A673 (cell line): ENCODE results near the gene HNRNPA3. TPM values are rescaled to one million over a fixed set of nuclear protein-coding genes. Genes with fewer than 3 reads are reported as not detected.

Experiments
- BruUV-seq: library from RNA; stranded (reverse); fragments of 400-500 nt; replicated peaks from 2 replicates; lab custom pipeline; 2021; lab: Mats Ljungman, UMichigan
- CTCF ChIA-PET: fragments of 300-600 bp; sonication (Branson Sonifier 250); formaldehyde crosslinking; loops from one replicate; lab custom pipeline; 2022; ENCODE audit warnings: antibody characterized with exemption; lab: Charles Lee
- POLR2A ChIA-PET: fragments of 300-600 bp; sonication (Branson Sonifier 250); formaldehyde crosslinking; loops from one replicate; lab custom pipeline; 2022; ENCODE audit warnings: antibody characterized with exemption; ENCODE audit not compliant: low non-redundant PET; lab: Charles Lee
- DNase-seq: peaks from one replicate; pipeline ENCODE4 v3.0.0-alpha.2; 2015; ENCODE audit warnings: low spot score
- H3K27ac ChIP-seq: fragments of 200-600 bp; sonication (generic); 2 replicates; pipeline ENCODE4 v1.5.1; 2016; ENCODE audit warnings: mixed run types, low read depth, mild to moderate bottlenecking, mixed read lengths, antibody characterized with exemption, low read length; ENCODE audit not compliant: poor library complexity, severe bottlenecking
- H3K27me3 ChIP-seq: fragments of 200-600 bp; sonication (generic); replicated peaks from 2 replicates; pipeline ENCODE4 v1.6.1; 2017; ENCODE audit warnings: mixed run types, low read depth, mild to moderate bottlenecking, mixed read lengths, antibody characterized with exemption, low read length; ENCODE audit not compliant: insufficient read depth, poor library complexity
- H3K36me3 ChIP-seq: fragments of 200-600 bp; sonication (generic); 2 replicates; pipeline ENCODE4 v1.6.1; 2016; ENCODE audit warnings: mixed run types, mild to moderate bottlenecking, mixed read lengths, antibody characterized with exemption, low read length; ENCODE audit not compliant: insufficient read depth, poor library complexity, severe bottlenecking
- H3K4me1 ChIP-seq: fragments of 200-600 bp; sonication (generic); 2 replicates; pipeline ENCODE4 v1.6.1; 2017; ENCODE audit warnings: mixed run types, mild to moderate bottlenecking, mixed read lengths, antibody characterized with exemption, low read length; ENCODE audit not compliant: insufficient read depth, poor library complexity, severe bottlenecking
- H3K4me3 ChIP-seq: fragments of 200-600 bp; sonication (generic); 2 replicates; pipeline ENCODE4 v1.5.1; 2016; ENCODE audit warnings: low read depth, mixed run types, mild to moderate bottlenecking, mixed read lengths, low read length; ENCODE audit not compliant: poor library complexity, severe bottlenecking
- H3K9me3 ChIP-seq: fragments of 200-600 bp; sonication (generic); 2 replicates; pipeline ENCODE4 v1.6.1; 2016; ENCODE audit warnings: mixed run types, low read depth, mild to moderate bottlenecking, mixed read lengths, antibody characterized with exemption, low read length; ENCODE audit not compliant: poor library complexity, severe bottlenecking
- EZH2 ChIP-seq: fragments of 200-600 bp; sonication (generic); IDR thresholded peaks from 2 replicates; pipeline ENCODE4 v1.6.1; 2017; ENCODE audit warnings: borderline replicate concordance, low read depth, mild to moderate bottlenecking, mixed read lengths, antibody characterized with exemption, low read length; ENCODE audit not compliant: poor library complexity, severe bottlenecking
- intact Hi-C: fragments of 100-400 bp; cut with micrococcal nuclease; formaldehyde crosslinking; loops from one replicate; pipeline ENCODE4 v1.10.0; 2022; ENCODE audit not compliant: unreplicated experiment
- total RNA-seq: library from RNA; stranded (reverse); gene quantifications from 2 replicates; pipeline ENCODE4 v1.2.3, GENCODE V29; 2021
- TF ChIP-seq, protein P1 (sequence below): fragments of 300-800, 200-600 bp; sonication (generic); conservative IDR thresholded peaks from 2 replicates; pipeline ENCODE4 v1.5.1; 2017; ENCODE audit warnings: low read depth, mild to moderate bottlenecking, antibody characterized with exemption, low read length, moderate library complexity, mixed read lengths

HNRNPA3 gene
- total RNA-seq, 1 experiment from 2014 or later: 462 TPM

DNA sequence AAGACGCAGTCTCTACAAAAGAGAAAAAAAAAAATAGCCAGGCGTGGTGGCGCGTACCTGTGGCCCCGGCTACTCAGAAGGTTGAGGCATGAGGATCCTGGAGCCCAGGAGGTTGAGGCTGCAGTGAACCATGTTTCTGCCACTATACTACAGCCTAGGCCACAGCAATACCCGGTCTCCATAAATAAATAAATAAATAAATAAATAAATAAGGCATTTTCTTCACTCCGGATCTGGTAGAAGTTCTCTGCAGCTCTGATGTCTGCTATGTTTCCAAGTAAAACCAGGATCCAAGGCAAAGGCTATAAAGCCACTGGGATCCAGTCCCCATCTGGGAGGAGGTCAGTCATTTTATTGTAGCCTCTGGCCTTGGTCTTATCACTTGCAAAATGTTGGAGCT lies 36.4 kb downstream of the HNRNPA3 start:
- Histone ChIP-seq H3K27me3 (no peaks in the 10 kb centered on the region), H3K4me3 (no peak overlapping the region), H3K9me3 (no peaks in the 10 kb centered on the region), H3K27ac (no peak overlapping the region), H3K36me3 (no peaks in the 10 kb centered on the region), H3K4me1 (peaks cover 41% of the 10 kb centered on the region)
- CTCF ChIA-PET: interaction anchor here (0.5 kb wide), 1 partner anchor 10 kb away, joined by 3 read pairs; no protein-coding TSS in a partner anchor
- intact Hi-C loops: no loop called here
- BruUV-seq: no TSS peak
- no peak for TF ChIP-seq EZH2
- TF ChIP-seq, protein P1, sequence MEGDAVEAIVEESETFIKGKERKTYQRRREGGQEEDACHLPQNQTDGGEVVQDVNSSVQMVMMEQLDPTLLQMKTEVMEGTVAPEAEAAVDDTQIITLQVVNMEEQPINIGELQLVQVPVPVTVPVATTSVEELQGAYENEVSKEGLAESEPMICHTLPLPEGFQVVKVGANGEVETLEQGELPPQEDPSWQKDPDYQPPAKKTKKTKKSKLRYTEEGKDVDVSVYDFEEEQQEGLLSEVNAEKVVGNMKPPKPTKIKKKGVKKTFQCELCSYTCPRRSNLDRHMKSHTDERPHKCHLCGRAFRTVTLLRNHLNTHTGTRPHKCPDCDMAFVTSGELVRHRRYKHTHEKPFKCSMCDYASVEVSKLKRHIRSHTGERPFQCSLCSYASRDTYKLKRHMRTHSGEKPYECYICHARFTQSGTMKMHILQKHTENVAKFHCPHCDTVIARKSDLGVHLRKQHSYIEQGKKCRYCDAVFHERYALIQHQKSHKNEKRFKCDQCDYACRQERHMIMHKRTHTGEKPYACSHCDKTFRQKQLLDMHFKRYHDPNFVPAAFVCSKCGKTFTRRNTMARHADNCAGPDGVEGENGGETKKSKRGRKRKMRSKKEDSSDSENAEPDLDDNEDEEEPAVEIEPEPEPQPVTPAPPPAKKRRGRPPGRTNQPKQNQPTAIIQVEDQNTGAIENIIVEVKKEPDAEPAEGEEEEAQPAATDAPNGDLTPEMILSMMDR: no peak
- POLR2A ChIA-PET: no interaction called here
- no peak for DNase-seq

DNA sequence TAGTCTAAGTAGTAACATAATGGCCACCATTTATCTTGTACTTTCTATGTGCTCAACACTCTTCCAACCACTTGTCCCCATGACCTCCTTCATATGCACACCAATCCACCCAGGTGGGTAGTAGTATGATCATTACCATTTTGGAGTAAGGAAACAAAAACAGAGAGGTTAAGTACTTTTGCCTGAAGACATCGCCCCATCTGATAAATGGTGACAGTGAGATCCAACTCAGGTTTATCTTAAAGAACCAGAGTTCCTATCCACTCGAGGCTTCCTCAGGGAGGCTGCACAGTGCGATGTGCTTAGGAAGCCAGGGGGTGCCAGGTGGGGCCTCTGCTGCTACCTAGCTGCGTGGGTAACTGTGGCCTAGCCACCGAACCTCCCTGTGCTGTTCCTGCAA lies 37.9 kb downstream of the HNRNPA3 start:
- ChIA-PET POLR2A (no interaction called here), CTCF (no interaction called here)
- BruUV-seq: no TSS peak
- Histone ChIP-seq H3K4me3 (no peak overlapping the region), H3K4me1 (peaks cover 43% of the 10 kb centered on the region), H3K27ac (no peak overlapping the region), H3K36me3 (no peaks in the 10 kb centered on the region), H3K27me3 (no peaks in the 10 kb centered on the region), H3K9me3 (no peaks in the 10 kb centered on the region)
- TF ChIP-seq EZH2: no peak
- TF ChIP-seq, protein P1: no peak
- DNase-seq: no peak
- intact Hi-C loops: no loop called here

DNA sequence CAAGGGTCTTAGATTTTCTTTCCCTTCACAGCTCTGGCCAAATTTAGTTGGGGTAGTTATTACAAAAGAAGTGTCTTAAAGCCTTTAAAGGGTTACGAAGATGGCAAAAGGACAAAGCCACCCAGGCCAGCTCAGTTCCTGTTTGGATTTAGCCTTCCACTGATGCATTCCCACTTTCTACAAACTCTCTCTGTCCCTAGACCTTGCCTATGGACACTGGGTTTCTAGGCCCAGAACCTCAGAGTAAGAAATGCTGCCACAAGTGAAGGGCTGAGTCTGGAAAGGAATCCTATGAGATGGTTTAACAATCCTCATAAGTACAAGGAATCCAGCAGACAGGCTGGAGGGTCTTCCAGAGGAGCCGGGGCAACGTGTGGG lies 38.6 kb downstream of the HNRNPA3 start:
- CTCF ChIA-PET: no interaction called here
- TF ChIP-seq, protein P1: no peak
- TF ChIP-seq EZH2: no peak
- POLR2A ChIA-PET: no interaction called here
- peaks cover 41% of the 10 kb centered on the region for H3K4me1 ChIP-seq
- H3K27me3 ChIP-seq: no peaks in the 10 kb centered on the region
- no peak overlapping the region for H3K4me3 ChIP-seq
- H3K9me3 ChIP-seq: no peaks in the 10 kb centered on the region
- no peaks in the 10 kb centered on the region for H3K36me3 ChIP-seq
- DNase-seq: no peak
- H3K27ac ChIP-seq: peak overlapping the region; percentile 57
- no TSS peak for BruUV-seq
- intact Hi-C loops: no loop called here
